ENCODE measurements around the gene GRIN3A. TPM values are rescaled to one million over a fixed set of nuclear protein-coding genes. Genes with fewer than 3 reads are reported as not detected.

Gene GRIN3A
- total RNA-seq, 1 donor from 2014 or later = not detected

GRCh38 chr9:101571114-101571513 is 167.3 kb downstream of the GRIN3A start:
- H4K20me1 ChIP-seq (ENCODE audit: low read depth) = no peaks in the 10 kb centered on the region
- Mint-ChIP-seq H3K27me3 (ENCODE audit: insufficient read depth, low read depth) (no peaks in the 10 kb centered on the region), H3K4me3 (no peak overlapping the region), H3K36me3 (peaks cover 10% of the 10 kb centered on the region), H3K4me1 (peaks cover 12% of the 10 kb centered on the region), H3K27ac (no peak overlapping the region), H3K9me3 (no peaks in the 10 kb centered on the region)
- no peak overlapping the region for H3K9ac ChIP-seq
- H3K9me3 ChIP-seq (ENCODE audit: low read depth) = no peaks in the 10 kb centered on the region
- H2AFZ ChIP-seq (replicated peaks) = no peak overlapping the region
- no peaks in the 10 kb centered on the region for H3K36me3 ChIP-seq
- H3K4me2 ChIP-seq = no peak overlapping the region
- no peak overlapping the region for H3K27ac ChIP-seq
- no peak overlapping the region for H3K4me3 ChIP-seq
- H3K27me3 ChIP-seq = no peaks in the 10 kb centered on the region
- no peak for DNase-seq (ENCODE audit: low spot score)
- no peaks in the 10 kb centered on the region for H3K79me2 ChIP-seq (ENCODE audit: low read depth)
- TF ChIP-seq EZH2phosphoT487 (IDR thresholded peaks at IDR 0.05) (no peak), EZH2 (IDR thresholded peaks at IDR 0.05) (no peak), CTCF (IDR thresholded peaks at IDR 0.05) (no peak)
- H3F3A ChIP-seq (ENCODE audit: low read depth) = no peaks in the 10 kb centered on the region
- no peaks in the 10 kb centered on the region for H3K4me1 ChIP-seq

DNA sequence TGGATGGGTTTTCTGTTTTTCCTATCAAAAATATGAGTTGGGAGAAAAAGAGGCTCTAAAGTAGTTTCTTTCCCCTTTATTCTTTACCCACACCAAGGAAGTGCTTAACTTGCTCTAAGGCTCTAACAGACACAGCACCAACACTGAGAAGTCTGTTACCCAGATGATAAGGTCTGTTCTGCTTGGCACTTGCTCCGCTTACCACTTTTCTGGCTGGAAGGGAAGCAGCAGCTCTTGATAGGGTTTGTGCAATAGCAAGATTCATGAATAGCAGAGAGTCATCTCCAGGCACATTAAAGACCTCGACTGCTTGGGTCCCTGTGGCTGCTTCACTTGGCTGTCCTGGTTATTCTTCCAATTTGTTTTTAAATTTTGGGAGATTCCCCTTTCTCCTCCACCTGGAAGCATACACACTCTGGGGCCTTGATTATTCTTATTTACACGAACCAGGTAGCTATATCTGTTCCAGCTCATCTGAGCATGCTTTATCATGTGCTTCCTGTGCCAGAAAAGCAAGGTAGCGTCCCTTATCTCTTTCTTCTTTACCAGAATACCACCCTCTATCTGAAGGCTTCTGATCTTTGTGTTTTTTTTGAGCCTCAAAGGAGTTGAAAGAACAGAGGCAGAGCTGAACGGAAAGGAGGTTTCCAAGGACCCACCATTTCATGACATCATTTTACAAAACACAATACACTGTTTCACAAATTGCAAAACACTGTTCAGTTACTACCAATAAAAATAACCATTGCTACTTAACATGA is 168.5 kb downstream of the GRIN3A start:
- H3K9me3 ChIP-seq (ENCODE audit: low read depth) = no peaks in the 10 kb centered on the region
- no peaks in the 10 kb centered on the region for H3K4me1 ChIP-seq
- H3K27me3 Mint-ChIP-seq (ENCODE audit: insufficient read depth, low read depth) = no peaks in the 10 kb centered on the region
- no peak overlapping the region for H3K4me3 ChIP-seq
- DNase-seq (ENCODE audit: low spot score) = no peak
- H3K36me3 Mint-ChIP-seq = peaks cover 19% of the 10 kb centered on the region
- H3K79me2 ChIP-seq (ENCODE audit: low read depth) = no peaks in the 10 kb centered on the region
- H4K20me1 ChIP-seq (ENCODE audit: low read depth) = no peaks in the 10 kb centered on the region
- H3K27ac Mint-ChIP-seq = no peak overlapping the region
- H3K27me3 ChIP-seq = no peaks in the 10 kb centered on the region
- TF ChIP-seq EZH2 (IDR thresholded peaks at IDR 0.05) = no peak
- no peaks in the 10 kb centered on the region for H3F3A ChIP-seq (ENCODE audit: low read depth)
- peaks cover 12% of the 10 kb centered on the region for H3K4me1 Mint-ChIP-seq
- no peak overlapping the region for H2AFZ ChIP-seq (replicated peaks)
- H3K27ac ChIP-seq = no peak overlapping the region
- no peak overlapping the region for H3K9ac ChIP-seq
- H3K36me3 ChIP-seq = no peaks in the 10 kb centered on the region
- no peak overlapping the region for H3K4me2 ChIP-seq
- no peaks in the 10 kb centered on the region for H3K9me3 Mint-ChIP-seq
- no peak overlapping the region for H3K4me3 Mint-ChIP-seq

DNA sequence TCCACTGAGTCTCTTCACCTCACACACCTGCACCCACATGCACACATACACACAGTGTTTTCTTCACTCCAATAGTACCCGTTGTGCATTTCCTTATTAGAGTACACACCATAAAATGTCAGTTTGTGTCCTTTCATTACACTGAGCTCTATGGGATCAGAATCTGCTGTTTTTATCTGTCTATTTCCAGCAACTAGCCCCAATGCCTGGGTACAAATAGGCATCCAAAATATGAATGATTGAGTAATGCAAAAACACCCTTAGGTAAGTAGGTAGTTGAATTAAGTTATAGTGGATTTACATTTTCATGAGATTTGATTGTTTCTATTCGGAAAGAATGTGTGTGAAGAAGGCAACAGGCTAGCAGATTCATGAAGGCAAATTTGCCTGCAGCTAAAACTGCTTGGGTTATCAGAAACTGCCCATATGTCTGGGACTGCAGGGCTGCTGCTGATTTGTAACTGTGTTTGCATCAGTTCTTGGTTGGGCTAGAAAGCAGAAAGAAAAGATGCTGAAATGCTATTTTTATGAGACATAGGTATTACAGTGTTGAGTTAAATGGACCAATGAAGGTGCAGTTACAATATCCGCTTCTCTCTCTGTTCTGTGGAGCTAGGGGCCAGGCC is 170.6 kb downstream of the GRIN3A start:
- H3K9me3 Mint-ChIP-seq = no peaks in the 10 kb centered on the region

More for the DNA sequence above, 170.6 kb downstream of the GRIN3A start:
- TF ChIP-seq EZH2 (IDR thresholded peaks at IDR 0.05) = no peak
- TF ChIP-seq EZH2phosphoT487 (IDR thresholded peaks at IDR 0.05) = no peak
- no peak for TF ChIP-seq CTCF (IDR thresholded peaks at IDR 0.05)
- Histone ChIP-seq H3K9me3 (ENCODE audit: low read depth) (no peaks in the 10 kb centered on the region), H3K4me2 (no peak overlapping the region), H4K20me1 (ENCODE audit: low read depth) (no peaks in the 10 kb centered on the region), H3K27me3 (no peaks in the 10 kb centered on the region), H2AFZ (replicated peaks) (no peak overlapping the region), H3K36me3 (no peaks in the 10 kb centered on the region), H3K27ac (no peak overlapping the region), H3K9ac (no peak overlapping the region), H3K4me3 (no peak overlapping the region), H3F3A (ENCODE audit: low read depth) (no peaks in the 10 kb centered on the region), H3K79me2 (ENCODE audit: low read depth) (no peaks in the 10 kb centered on the region), H3K4me1 (no peaks in the 10 kb centered on the region)
- no peak overlapping the region for H3K27ac Mint-ChIP-seq
- no peak overlapping the region for H3K4me3 Mint-ChIP-seq
- peaks cover 29% of the 10 kb centered on the region for H3K36me3 Mint-ChIP-seq
- DNase-seq (ENCODE audit: low spot score) = no peak
- H3K4me1 Mint-ChIP-seq = peaks cover 12% of the 10 kb centered on the region
- H3K27me3 Mint-ChIP-seq (ENCODE audit: insufficient read depth, low read depth) = no peaks in the 10 kb centered on the region
